Right ventricle myocardium superior (tissue), 1 donor: Measurements from ENCODE around the gene TMEM217. TPM values are rescaled to one million over a fixed set of nuclear protein-coding genes. Genes with fewer than 3 reads are reported as not detected.

Source experiments
- total RNA-seq: library from RNA; stranded (reverse); fragmentation: NEBNext Ultra II Directional; extraction: Animal tissue kit (Norgen Biotek cat#: 25700); gene quantifications from one replicate; pipeline ENCODE4 v1.2.1, GENCODE V29; 2021
- donor health status: DM: no; HTN: yes; CAD: no; lungs with severe emphysema.

The TMEM217 gene
- total RNA-seq, 1 donor from 2014 or later = not detected

Other genes with a start within 250 kb of the TMEM217 start
- gene PIM1, start 88.0 kb downstream of the TMEM217 start, total RNA-seq = 28.3 TPM
- gene TBC1D22B, start 372 bp downstream of the TMEM217 start, total RNA-seq = 5.6 TPM
- gene RNF8, start 95.8 kb upstream of the TMEM217 start, total RNA-seq = 14.9 TPM
- 29.0 TPM for gene CMTR1, start 175.1 kb upstream of the TMEM217 start, total RNA-seq
- 24.4 TPM for gene CCDC167, start 241.7 kb upstream of the TMEM217 start, total RNA-seq